Measurements from ENCODE around the gene CLCN6. TPM values are rescaled to one million over a fixed set of nuclear protein-coding genes. Genes with fewer than 3 reads are reported as not detected.

CLCN6 gene
- total and polyA plus RNA-seq, 2 of the 13 experiments (the other 11 are each of a cell fraction or from before 2014, with no cell fraction given): 14.9 to 19.3 TPM

DNA sequence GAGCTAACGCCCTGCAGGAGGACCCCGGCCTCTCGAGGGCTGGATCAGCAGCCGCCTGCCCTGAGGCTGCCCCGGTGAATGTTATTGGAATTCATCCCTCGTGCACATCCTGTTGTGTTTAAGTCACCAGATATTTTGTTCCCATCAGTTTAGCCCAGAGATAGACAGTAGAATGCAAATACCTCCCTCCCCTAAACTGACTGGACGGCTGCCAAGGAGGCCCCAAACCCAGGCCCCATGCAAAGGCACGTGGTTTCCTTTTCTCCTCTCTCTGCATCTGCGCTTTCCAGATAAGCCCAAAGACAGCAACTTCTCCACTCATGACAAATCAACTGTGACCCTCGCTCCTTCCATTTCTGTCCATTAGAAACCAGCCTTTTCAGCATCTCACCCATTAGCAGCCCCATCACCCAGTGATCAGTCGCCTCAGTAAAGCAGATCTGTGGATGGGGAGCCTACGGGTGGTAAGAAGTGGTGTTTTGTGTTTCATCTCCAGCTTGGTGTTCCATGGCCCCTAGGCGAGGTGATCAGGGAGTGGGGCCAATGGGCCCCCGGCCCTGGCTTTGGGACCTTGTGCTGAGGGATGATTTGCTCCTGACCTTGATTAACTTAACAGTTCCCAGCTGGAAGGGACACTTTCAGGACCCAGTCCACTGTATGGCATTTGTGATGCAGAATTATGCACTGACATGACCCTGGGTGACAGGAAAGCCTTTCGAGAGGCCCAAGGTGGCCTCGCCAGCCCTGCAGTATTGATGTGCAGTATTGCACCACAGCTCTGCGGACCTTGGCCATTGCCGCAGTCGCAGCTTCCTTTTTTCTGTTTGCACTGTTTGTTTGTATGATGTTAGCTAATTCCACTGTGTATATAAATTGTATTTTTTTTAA, 36.4 kb downstream of the CLCN6 start (continued):
- TF ChIP-seq, protein P1, sequence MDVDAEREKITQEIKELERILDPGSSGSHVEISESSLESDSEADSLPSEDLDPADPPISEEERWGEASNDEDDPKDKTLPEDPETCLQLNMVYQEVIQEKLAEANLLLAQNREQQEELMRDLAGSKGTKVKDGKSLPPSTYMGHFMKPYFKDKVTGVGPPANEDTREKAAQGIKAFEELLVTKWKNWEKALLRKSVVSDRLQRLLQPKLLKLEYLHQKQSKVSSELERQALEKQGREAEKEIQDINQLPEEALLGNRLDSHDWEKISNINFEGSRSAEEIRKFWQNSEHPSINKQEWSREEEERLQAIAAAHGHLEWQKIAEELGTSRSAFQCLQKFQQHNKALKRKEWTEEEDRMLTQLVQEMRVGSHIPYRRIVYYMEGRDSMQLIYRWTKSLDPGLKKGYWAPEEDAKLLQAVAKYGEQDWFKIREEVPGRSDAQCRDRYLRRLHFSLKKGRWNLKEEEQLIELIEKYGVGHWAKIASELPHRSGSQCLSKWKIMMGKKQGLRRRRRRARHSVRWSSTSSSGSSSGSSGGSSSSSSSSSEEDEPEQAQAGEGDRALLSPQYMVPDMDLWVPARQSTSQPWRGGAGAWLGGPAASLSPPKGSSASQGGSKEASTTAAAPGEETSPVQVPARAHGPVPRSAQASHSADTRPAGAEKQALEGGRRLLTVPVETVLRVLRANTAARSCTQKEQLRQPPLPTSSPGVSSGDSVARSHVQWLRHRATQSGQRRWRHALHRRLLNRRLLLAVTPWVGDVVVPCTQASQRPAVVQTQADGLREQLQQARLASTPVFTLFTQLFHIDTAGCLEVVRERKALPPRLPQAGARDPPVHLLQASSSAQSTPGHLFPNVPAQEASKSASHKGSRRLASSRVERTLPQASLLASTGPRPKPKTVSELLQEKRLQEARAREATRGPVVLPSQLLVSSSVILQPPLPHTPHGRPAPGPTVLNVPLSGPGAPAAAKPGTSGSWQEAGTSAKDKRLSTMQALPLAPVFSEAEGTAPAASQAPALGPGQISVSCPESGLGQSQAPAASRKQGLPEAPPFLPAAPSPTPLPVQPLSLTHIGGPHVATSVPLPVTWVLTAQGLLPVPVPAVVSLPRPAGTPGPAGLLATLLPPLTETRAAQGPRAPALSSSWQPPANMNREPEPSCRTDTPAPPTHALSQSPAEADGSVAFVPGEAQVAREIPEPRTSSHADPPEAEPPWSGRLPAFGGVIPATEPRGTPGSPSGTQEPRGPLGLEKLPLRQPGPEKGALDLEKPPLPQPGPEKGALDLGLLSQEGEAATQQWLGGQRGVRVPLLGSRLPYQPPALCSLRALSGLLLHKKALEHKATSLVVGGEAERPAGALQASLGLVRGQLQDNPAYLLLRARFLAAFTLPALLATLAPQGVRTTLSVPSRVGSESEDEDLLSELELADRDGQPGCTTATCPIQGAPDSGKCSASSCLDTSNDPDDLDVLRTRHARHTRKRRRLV (CRISPR knock-in tag; IDR thresholded peaks at IDR 0.05): peak; percentile 61; the same call in 1 of the 2 replicates
- TF ChIP-seq WIZ (CRISPR knock-in tag; IDR thresholded peaks at IDR 0.05) (no peak), ATM (IDR thresholded peaks at IDR 0.05; ENCODE audit: borderline replicate concordance) (no peak), GATAD2A (CRISPR knock-in tag; IDR thresholded peaks at IDR 0.05) (peak; percentile 94), KDM2A (CRISPR knock-in tag; IDR thresholded peaks at IDR 0.05; ENCODE audit: borderline replicate concordance, low read depth) (peak; percentile 77; the same call in 1 of the 2 replicates), ZNF354B (CRISPR knock-in tag; IDR thresholded peaks at IDR 0.05) (no peak), CCAR2 (optimal IDR thresholded peaks at IDR 0.05; ENCODE audit: low read depth, low read length) (no peak), ZNF878 (CRISPR knock-in tag; IDR thresholded peaks at IDR 0.05) (peak; percentile 90)
- TF ChIP-seq, protein P2, sequence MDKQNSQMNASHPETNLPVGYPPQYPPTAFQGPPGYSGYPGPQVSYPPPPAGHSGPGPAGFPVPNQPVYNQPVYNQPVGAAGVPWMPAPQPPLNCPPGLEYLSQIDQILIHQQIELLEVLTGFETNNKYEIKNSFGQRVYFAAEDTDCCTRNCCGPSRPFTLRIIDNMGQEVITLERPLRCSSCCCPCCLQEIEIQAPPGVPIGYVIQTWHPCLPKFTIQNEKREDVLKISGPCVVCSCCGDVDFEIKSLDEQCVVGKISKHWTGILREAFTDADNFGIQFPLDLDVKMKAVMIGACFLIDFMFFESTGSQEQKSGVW (CRISPR knock-in tag; IDR thresholded peaks at IDR 0.05; ENCODE audit: borderline replicate concordance): no peak
- TF ChIP-seq, protein P3, sequence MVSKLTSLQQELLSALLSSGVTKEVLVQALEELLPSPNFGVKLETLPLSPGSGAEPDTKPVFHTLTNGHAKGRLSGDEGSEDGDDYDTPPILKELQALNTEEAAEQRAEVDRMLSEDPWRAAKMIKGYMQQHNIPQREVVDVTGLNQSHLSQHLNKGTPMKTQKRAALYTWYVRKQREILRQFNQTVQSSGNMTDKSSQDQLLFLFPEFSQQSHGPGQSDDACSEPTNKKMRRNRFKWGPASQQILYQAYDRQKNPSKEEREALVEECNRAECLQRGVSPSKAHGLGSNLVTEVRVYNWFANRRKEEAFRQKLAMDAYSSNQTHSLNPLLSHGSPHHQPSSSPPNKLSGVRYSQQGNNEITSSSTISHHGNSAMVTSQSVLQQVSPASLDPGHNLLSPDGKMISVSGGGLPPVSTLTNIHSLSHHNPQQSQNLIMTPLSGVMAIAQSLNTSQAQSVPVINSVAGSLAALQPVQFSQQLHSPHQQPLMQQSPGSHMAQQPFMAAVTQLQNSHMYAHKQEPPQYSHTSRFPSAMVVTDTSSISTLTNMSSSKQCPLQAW (CRISPR knock-in tag; IDR thresholded peaks at IDR 0.05): peak; percentile 46; the same call in 1 of the 2 replicates
- TF ChIP-seq, protein P4, sequence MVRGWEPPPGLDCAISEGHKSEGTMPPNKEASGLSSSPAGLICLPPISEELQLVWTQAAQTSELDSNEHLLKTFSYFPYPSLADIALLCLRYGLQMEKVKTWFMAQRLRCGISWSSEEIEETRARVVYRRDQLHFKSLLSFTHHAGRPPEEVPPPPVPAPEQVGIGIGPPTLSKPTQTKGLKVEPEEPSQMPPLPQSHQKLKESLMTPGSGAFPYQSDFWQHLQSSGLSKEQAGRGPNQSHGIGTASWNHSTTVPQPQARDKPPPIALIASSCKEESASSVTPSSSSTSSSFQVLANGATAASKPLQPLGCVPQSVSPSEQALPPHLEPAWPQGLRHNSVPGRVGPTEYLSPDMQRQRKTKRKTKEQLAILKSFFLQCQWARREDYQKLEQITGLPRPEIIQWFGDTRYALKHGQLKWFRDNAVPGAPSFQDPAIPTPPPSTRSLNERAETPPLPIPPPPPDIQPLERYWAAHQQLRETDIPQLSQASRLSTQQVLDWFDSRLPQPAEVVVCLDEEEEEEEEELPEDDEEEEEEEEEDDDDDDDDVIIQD (CRISPR knock-in tag; IDR thresholded peaks at IDR 0.05; ENCODE audit: low read depth): no peak; the same call in 1 of the 2 replicates
- TF ChIP-seq, protein P5, sequence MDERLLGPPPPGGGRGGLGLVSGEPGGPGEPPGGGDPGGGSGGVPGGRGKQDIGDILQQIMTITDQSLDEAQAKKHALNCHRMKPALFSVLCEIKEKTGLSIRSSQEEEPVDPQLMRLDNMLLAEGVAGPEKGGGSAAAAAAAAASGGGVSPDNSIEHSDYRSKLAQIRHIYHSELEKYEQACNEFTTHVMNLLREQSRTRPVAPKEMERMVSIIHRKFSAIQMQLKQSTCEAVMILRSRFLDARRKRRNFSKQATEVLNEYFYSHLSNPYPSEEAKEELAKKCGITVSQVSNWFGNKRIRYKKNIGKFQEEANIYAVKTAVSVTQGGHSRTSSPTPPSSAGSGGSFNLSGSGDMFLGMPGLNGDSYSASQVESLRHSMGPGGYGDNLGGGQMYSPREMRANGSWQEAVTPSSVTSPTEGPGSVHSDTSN (CRISPR knock-in tag; IDR thresholded peaks at IDR 0.05): no peak
- TF ChIP-seq, protein P6, sequence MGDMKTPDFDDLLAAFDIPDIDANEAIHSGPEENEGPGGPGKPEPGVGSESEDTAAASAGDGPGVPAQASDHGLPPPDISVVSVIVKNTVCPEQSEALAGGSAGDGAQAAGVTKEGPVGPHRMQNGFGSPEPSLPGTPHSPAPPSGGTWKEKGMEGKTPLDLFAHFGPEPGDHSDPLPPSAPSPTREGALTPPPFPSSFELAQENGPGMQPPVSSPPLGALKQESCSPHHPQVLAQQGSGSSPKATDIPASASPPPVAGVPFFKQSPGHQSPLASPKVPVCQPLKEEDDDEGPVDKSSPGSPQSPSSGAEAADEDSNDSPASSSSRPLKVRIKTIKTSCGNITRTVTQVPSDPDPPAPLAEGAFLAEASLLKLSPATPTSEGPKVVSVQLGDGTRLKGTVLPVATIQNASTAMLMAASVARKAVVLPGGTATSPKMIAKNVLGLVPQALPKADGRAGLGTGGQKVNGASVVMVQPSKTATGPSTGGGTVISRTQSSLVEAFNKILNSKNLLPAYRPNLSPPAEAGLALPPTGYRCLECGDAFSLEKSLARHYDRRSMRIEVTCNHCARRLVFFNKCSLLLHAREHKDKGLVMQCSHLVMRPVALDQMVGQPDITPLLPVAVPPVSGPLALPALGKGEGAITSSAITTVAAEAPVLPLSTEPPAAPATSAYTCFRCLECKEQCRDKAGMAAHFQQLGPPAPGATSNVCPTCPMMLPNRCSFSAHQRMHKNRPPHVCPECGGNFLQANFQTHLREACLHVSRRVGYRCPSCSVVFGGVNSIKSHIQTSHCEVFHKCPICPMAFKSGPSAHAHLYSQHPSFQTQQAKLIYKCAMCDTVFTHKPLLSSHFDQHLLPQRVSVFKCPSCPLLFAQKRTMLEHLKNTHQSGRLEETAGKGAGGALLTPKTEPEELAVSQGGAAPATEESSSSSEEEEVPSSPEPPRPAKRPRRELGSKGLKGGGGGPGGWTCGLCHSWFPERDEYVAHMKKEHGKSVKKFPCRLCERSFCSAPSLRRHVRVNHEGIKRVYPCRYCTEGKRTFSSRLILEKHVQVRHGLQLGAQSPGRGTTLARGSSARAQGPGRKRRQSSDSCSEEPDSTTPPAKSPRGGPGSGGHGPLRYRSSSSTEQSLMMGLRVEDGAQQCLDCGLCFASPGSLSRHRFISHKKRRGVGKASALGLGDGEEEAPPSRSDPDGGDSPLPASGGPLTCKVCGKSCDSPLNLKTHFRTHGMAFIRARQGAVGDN (CRISPR knock-in tag; IDR thresholded peaks at IDR 0.05): peak; percentile 85

All from HepG2 (cell line).